GM18858 (cell line): ENCODE results near the gene HRH1.
"Not testable (repeated sequence)": the region's sequence is repeated elsewhere in the genome, so short reads cannot be mapped to it uniquely, and the experiment has no call there.

Experiments used
- ATAC-seq: cut with Tn5 transposase; IDR thresholded peaks from one replicate; pipeline ENCODE4 v1.9.1; 2021; ENCODE audit not compliant: unreplicated experiment

The HRH1 gene

GRCh38 chr3:11168881-11169805, 14.8 kb downstream of the HRH1 start:
- ATAC-seq, result no peak

GRCh38 chr3:11170052-11170770, 15.9 kb downstream of the HRH1 start:
- ATAC-seq, result no peak

- no peak for ATAC-seq
Measured at GRCh38 chr3:11172096-11172690, 17.9 kb downstream of the HRH1 start.

GRCh38 chr3:11173828-11174465, 19.7 kb downstream of the HRH1 start:
- no peak for ATAC-seq

GRCh38 chr3:11178421-11178820, 24.1 kb downstream of the HRH1 start:
- no peak for ATAC-seq

- not testable (repeated sequence) for ATAC-seq
Measured at GRCh38 chr3:11184328-11184969, 30.2 kb downstream of the HRH1 start.

GRCh38 chr3:11185144-11185543, 30.9 kb downstream of the HRH1 start:
- no peak for ATAC-seq

GRCh38 chr3:11185564-11186317, 31.4 kb downstream of the HRH1 start:
- ATAC-seq, result no peak

GRCh38 chr3:11186318-11186692, 32.0 kb downstream of the HRH1 start:
- no peak for ATAC-seq

GRCh38 chr3:11186771-11187191, 32.5 kb downstream of the HRH1 start:
- ATAC-seq, result no peak

- no peak for ATAC-seq
Measured at GRCh38 chr3:11187681-11188080, 33.4 kb downstream of the HRH1 start.

GRCh38 chr3:11188231-11188630, 33.9 kb downstream of the HRH1 start:
- ATAC-seq, result no peak

- ATAC-seq, result no peak
Measured at GRCh38 chr3:11195201-11195600, 40.9 kb downstream of the HRH1 start.

- no peak for ATAC-seq
Measured at GRCh38 chr3:11195721-11196332, 41.5 kb downstream of the HRH1 start.

GRCh38 chr3:11197484-11197883, 43.2 kb downstream of the HRH1 start:
- ATAC-seq, result no peak

- no peak for ATAC-seq
Measured at GRCh38 chr3:11198070-11198469, 43.8 kb downstream of the HRH1 start.

- no peak for ATAC-seq
Measured at GRCh38 chr3:11198495-11198894, 44.2 kb downstream of the HRH1 start.

- no peak for ATAC-seq
Measured at GRCh38 chr3:11199902-11200845, 45.9 kb downstream of the HRH1 start.
